Smooth muscle cell (in vitro differentiated cells): Measurements from ENCODE around the gene STK24. TPM values are rescaled to one million over a fixed set of nuclear protein-coding genes. Genes with fewer than 3 reads are reported as not detected.

Source experiments
- DNase-seq: peaks from one replicate; lab custom pipeline; 2025; ENCODE audit not compliant: unreplicated experiment; lab: John Stamatoyannopoulos, UW
- H2AFZ ChIP-seq: fragments of 200-600 bp; sonication (generic); 2 replicates; pipeline ENCODE4 v1.6.0; 2016; ENCODE audit warnings: antibody characterized with exemption, low read depth, mild to moderate bottlenecking
- H3F3A ChIP-seq: fragments of 200-600 bp; sonication (generic); 2 replicates; pipeline ENCODE4 v1.6.0; 2017; ENCODE audit warnings: antibody characterized with exemption, low read depth
- H3K27ac ChIP-seq: fragments of 200-600 bp; sonication (generic); 2 replicates; pipeline ENCODE4 v1.5.1; 2016; ENCODE audit warnings: low read depth, mild to moderate bottlenecking
- H3K27me3 ChIP-seq: fragments of 200-600 bp; sonication (generic); 2 replicates; pipeline ENCODE4 v1.6.1; 2016; ENCODE audit warnings: low read depth, mild to moderate bottlenecking
- H3K36me3 ChIP-seq: fragments of 200-600 bp; sonication (generic); 2 replicates; pipeline ENCODE4 v1.5.1; 2016; ENCODE audit warnings: low read depth
- H3K4me1 ChIP-seq: fragments of 200-600 bp; sonication (generic); 2 replicates; pipeline ENCODE4 v1.5.1; 2016; ENCODE audit warnings: low read depth
- H3K4me2 ChIP-seq: fragments of 200-600 bp; sonication (generic); 2 replicates; pipeline ENCODE4 v1.6.0; 2016; ENCODE audit warnings: mild to moderate bottlenecking
- H3K4me3 ChIP-seq: fragments of 200-600 bp; sonication (generic); 2 replicates; pipeline ENCODE4 v1.5.1; 2016; ENCODE audit warnings: mild to moderate bottlenecking
- H3K79me2 ChIP-seq: fragments of 200-600 bp; sonication (generic); 2 replicates; pipeline ENCODE4 v1.6.0; 2016; ENCODE audit warnings: low read depth, mild to moderate bottlenecking
- H3K9ac ChIP-seq: fragments of 200-600 bp; sonication (generic); 2 replicates; pipeline ENCODE4 v1.6.0; 2016; ENCODE audit warnings: low read depth
- H3K9me3 ChIP-seq: fragments of 200-600 bp; sonication (generic); replicated peaks from 2 replicates; pipeline ENCODE4 v1.5.1; 2016; ENCODE audit warnings: low read depth
- H4K20me1 ChIP-seq: fragments of 200-600 bp; sonication (generic); 2 replicates; pipeline ENCODE4 v1.6.0; 2016; ENCODE audit warnings: low read depth
- CTCF ChIP-seq: fragments of 200-600 bp; sonication (generic); IDR thresholded peaks from 2 replicates; pipeline ENCODE4 v1.5.1; 2017; ENCODE audit warnings: borderline replicate concordance, mild to moderate bottlenecking, antibody characterized with exemption; ENCODE audit not compliant: insufficient read depth, poor library complexity, severe bottlenecking
- WGBS: methylation state at CpG from one replicate; pipeline ENCODE4 v1.1.7; 2016; ENCODE audit warnings: low lambda C conversion rate; 5-methylcytosine and 5-hydroxymethylcytosine counted together
- polyA plus RNA-seq: library from polyadenylated mRNA; unstranded; fragments of >200 nt; fragmentation: Nextera tagmentation; extraction: Ambion mirVana; gene quantifications from 2 replicates; pipeline ENCODE4 v1.2.1, GENCODE V29; 2016
- total RNA-seq: library from RNA; depleted of rRNA; stranded (reverse); fragments of >200 nt; gene quantifications from 2 replicates; pipeline ENCODE4 v1.2.3, GENCODE V29; 2014

STK24 gene
- total and polyA plus RNA-seq, 2 experiments from 2014 or later = 80.2 to 89.1 TPM

- no peak overlapping the region for H3K4me3 ChIP-seq
- no peak overlapping the region for H2AFZ ChIP-seq
- no peaks in the 10 kb centered on the region for H3K79me2 ChIP-seq
- H4K20me1 ChIP-seq = no peaks in the 10 kb centered on the region
- peak overlapping the region; percentile 16 for H3K27ac ChIP-seq
- DNase-seq = no peak
- peaks cover 2% of the 10 kb centered on the region for H3K4me1 ChIP-seq
- H3K4me2 ChIP-seq = no peak overlapping the region
- H3F3A ChIP-seq = no peaks in the 10 kb centered on the region
- H3K9ac ChIP-seq = no peak overlapping the region
- 95% methylated on average over 13 of the region's 13 CpGs for WGBS
- H3K9me3 ChIP-seq = no peaks in the 10 kb centered on the region
- H3K27me3 ChIP-seq = no peaks in the 10 kb centered on the region
- peaks cover 20% of the 10 kb centered on the region for H3K36me3 ChIP-seq
- no peak for TF ChIP-seq CTCF
These were observed 149.4 kb downstream of the STK24 start for GRCh38 chr13:98427331-98427995.

- no peak for TF ChIP-seq CTCF
- DNase-seq = no peak
- 92% methylated on average over 7 of the region's 7 CpGs for WGBS
These were observed 153.5 kb downstream of the STK24 start for GRCh38 chr13:98423417-98423816.

GRCh38 chr13:98422046-98422445, 154.9 kb downstream of the STK24 start:
- Histone ChIP-seq H3K36me3 (peaks cover 20% of the 10 kb centered on the region), H3K4me3 (no peak overlapping the region), H3K27me3 (no peaks in the 10 kb centered on the region), H3K9ac (no peak overlapping the region), H3K4me1 (no peaks in the 10 kb centered on the region), H3K79me2 (no peaks in the 10 kb centered on the region), H3K27ac (no peak overlapping the region), H3F3A (no peaks in the 10 kb centered on the region), H4K20me1 (no peaks in the 10 kb centered on the region), H3K9me3 (no peaks in the 10 kb centered on the region), H2AFZ (no peak overlapping the region), H3K4me2 (no peak overlapping the region)
- no peak for DNase-seq
- WGBS = 98% methylated on average over 9 of the region's 9 CpGs
- no peak for TF ChIP-seq CTCF

More at GRCh38 chr13:98423417-98423816, 153.5 kb downstream of the STK24 start:
- Histone ChIP-seq H3K9ac (no peak overlapping the region), H3K27me3 (no peaks in the 10 kb centered on the region), H3K4me3 (no peak overlapping the region), H3F3A (no peaks in the 10 kb centered on the region), H3K9me3 (no peaks in the 10 kb centered on the region), H3K4me2 (no peak overlapping the region), H3K27ac (no peak overlapping the region), H4K20me1 (no peaks in the 10 kb centered on the region), H3K4me1 (no peaks in the 10 kb centered on the region), H3K79me2 (no peaks in the 10 kb centered on the region), H2AFZ (no peak overlapping the region), H3K36me3 (peaks cover 20% of the 10 kb centered on the region)
